ENCODE measurements around the gene MTA3.

The MTA3 gene

DNA sequence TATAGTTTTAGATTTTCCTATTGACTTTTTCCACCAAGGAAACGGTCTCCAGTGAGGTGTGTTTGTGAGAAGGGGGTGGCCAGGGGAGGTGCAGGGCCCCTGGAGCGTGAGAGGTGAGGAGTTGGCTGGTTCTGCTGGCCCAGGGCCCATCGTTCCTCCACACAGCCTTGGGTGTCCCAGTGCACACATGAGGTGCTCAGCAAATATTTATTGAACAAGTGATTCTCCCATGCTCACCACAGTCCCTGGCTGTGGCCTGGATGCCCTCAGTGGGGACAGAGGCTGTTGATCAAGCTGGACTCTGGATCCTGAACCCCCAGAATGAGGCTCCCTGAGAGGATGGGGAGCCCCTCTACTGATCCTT is 219.0 kb downstream of the MTA3 start:
- DNase-seq (ENCODE audit: low read depth) = no peak

DNA sequence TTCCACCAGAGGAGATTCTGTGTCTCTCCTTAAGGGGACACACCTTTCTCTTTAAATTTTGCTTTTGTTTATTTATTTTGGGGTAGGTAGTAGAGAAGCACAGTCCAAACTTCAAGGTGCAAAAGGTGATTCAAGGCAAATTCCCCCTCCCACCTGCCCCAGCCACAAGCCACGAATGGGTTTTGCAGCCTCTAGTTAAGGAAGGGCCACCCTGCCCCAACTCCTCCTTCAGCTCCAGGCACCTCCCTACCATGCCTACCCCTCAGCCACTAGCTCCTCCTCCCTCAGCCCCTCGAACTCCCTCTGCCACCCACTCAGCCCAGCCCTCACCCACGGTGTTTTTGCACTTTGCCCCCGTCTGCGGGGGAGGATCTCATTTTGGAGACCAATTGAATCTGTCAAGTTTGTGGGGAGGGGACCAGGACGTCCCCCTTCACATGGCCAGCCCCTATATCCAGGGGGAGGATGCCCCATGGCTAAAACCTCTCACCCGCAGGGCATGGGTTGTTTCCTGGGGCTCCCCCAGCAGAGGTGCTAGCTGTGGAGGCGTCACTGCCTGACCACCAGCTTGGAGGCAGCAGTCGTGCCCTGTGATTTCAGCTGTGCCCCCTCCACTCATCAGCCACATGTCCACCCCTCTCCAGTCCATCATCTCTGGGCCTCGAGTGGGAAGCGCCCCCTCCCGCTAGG is 219.5 kb downstream of the MTA3 start:
- DNase-seq (ENCODE audit: low read depth) = no peak

DNA sequence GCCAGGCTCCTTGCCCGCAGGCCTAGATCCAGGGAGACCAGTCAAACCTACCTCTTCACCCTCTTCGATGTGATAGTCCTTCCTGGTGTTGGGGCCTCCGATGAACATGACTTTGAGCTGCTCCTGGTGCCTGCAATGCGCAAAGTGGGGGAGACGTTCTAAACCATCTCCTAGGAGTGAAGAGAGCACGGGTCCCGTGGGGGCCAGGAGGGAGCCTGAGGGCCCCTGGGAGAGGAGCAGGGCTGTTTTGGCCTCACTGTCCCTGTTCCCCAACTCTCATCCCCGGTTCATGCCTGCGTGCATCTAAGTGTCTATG is 220.0 kb downstream of the MTA3 start:
- DNase-seq (ENCODE audit: low read depth) = no peak

DNA sequence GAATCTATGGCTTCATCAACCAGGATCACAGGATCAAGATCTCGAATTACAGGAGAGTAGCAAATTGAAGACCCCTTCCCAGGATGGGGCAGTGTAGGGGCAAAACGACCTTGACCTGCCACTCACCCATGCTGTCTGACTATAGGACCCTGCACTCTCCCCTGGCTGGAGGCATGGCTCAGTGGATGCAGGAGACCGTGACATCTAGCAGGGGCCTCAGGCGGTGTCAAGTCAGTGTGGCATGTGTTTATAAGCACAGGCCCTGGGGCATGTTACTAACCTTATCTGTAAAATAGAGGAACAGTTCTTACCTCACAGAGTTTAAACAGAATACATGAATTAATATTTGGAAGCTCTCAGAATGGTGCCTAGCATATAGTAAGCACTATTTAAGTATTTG is 220.4 kb downstream of the MTA3 start:
- no peak for DNase-seq (ENCODE audit: low read depth)

DNA sequence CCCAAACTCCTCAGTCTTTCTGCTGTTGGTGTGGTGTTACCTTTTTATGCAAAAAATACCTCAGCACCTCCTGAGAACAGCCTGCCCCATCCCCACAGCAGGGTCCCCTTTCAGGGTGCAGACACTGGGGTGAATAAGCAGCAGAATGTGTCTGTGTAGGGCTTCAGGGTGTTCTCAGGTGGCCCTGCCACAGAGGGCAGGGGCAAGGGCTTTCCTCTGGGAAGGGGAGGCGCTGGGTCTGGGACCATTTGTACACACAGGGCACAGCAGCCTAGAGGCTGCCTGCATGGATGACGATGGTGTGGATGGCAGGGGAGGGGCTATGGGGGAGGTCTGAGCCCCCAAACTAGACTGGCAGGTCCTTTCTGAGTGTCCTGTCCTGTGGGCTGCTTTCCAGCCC is 221.3 kb downstream of the MTA3 start:
- no peak for DNase-seq (ENCODE audit: low read depth)

DNA sequence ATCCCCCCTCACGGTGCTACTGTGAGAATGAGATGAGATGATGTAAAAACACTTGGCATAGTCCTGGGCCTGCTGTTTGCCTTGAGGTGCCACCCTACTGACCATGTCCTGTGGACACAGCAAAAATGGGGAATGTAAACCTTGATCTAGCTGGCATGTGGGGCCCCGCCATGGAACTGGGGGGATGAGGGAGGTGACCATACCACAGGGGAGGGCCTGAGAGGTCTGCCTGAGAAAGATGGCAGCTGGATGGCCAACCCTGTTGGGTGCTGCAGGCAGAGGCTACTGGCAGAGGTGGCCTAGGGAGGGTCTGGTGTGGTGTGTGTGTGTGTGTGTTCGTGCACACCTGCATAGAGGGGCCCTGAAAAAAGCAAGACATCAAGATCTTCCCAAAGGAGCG is 223.2 kb downstream of the MTA3 start:
- DNase-seq (ENCODE audit: low read depth) = no peak

DNA sequence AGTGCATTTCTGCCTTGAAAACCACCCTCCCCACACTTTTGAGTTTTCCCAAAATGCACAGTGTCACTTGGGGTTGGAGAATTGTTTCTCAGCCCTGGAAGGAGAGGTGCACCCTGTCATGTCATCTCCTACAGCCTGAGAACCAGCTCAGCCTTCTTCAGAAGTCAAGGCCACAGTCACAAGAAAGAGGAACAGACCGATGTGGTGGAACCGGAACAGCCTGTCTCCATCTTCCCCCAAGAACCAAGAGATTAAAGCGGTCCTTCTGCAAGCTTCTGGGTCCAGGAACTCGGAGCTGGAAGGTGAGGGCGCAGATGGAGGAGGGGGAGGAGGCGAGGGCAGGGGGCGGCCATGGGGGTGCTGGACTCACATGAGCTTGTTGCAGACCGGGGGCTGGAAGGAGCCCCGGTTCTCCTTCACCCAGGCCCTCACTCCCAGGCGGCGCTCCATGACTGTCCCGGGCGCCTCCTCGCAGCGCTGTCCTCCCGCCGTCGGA is 223.7 kb downstream of the MTA3 start:
- no peak for DNase-seq (ENCODE audit: low read depth)

DNA sequence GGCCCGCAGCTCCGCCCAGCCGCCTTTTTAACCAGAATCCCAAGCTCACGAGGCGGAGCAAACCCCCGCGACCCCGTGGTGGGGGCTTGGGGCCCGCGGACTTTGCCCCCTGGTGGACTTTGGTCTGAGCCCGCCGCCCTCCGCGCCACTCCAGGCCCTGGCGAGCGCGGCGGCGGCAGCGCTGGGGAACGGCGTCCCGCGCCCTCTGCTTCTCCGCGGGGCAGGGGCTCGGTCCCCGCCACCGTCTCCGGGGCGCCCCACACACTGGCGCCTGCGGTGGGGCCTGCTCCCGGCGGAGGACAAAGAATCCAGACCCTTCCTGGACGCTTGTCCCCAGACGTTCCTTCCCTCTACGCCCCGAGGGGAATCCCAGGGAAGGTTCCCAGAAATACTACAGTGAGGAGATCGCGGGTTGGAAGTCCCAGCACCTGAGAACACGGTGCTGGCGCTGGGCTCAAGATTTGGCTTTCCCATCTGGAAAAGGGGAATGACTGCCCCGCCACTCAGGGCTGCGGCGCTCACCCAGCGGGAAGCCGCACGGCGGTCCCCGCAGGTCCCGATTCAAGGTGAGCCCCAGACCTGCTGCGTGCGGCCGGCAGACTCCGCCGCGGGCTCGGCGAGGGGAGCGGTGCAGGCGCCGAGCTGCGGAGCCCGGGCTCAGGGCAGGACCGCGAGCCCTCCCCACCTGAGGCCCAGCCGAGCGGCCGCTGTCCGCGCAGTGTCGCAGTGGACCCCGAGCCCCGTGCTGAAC is 224.3 kb downstream of the MTA3 start, which contains the start of gene HAAO:
Gene HAAO, minus strand, starts transcription at position 1 of the 751 bp plus-strand sequence. CDS start 47 bp downstream, outside the sequence.
- DNase-seq (ENCODE audit: low read depth) = no peak

DNA sequence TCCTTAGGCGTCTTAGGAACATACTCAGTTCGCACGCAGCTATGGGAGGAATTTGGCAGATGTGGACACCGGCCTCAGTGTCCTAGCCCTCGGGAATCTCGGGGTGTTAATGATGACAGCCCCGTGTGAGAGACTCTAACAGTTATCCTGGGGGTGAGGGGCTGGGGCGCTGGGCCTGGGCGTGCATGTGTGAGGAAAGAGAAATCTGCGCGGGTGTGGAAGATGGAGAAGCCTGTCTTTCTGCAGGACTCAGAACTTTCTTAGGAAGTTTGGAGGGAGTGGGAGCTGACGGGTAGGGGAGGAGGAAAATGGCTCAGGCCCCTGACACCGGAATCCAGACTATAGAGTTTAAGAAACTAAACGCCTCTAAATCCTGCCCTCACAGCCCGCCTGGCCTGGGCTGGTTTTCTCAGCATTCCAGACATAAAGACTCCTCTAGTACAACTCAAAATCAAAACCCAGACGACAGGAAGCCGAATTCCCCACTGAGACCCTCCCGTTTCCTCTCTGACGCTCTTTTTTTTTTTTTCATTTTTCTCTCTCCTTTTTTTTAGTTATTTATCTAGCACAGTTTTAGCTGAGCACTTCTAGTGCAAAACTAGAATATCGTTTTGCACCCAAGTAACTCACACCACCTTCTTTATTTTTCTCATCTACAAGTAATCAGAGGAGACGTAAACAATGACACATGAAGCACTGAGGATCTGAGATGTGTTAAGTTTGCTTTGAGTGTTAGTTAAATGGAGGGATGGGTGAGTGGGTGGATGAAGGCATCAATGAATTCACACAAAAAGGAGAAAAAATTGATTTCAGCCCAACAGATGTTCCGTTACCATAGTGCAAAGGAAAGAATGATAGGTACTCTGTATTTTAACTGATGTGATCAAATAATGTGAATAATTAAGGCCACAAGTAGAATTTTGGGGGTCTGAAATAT is 225.2 kb downstream of the MTA3 start:
- no peak for DNase-seq (ENCODE audit: low read depth)

DNA sequence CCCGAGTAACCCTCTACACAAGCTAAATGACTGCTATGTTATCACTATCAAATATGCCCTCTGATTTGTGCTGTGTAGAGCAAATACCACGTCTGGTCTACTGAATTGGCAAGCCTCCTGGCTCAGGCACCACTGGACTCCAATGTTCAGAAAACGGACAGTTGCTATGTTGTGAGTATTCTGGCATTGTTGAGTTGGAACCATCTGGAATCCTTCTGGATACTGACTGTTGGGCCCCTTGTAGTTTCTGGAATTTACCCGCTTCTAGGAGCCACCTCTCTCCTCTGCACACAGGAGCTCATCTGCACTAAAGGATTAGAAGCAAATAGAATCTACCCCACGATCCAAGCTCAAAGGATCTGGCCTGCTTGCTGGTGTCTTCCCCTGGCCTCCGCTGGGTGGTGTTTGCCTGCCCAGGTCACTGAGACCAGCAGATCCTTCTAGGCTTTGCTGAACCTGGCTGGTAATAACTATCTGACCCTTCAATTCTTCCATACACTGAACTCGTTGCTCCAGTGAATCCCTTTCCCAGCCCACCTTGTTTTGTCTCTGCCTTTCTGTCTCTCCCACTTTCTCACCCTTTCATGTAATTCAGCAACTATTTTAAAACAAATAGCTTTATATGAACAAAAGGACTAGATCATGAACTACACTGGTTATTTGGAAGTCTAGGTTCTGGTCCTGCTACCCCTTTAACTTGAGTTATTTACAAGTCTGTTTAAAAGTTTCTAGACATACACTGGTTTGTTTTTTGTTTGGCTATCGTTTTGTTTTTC is 226.0 kb downstream of the MTA3 start:
- no peak for DNase-seq (ENCODE audit: low read depth)

DNA sequence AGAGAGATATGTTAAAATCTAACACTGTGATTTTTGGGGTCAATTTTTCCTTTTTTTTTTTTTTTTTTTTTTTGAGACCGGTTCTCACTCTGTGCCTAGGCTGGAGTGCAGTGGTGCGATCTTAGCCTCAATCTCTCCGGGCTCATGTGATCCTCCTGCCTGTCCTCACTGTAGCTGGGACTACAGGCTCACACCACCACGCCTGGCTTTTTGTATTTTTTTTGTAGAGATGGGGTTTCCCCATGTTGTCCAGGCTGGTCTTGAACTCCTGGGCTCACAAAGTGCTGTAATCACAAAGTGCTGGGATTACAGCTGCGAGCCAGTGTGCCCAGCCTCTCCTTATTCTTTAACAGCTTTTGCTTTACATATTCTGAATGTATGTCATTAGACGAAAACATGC is 226.8 kb downstream of the MTA3 start:
- DNase-seq (ENCODE audit: low read depth) = no peak

DNA sequence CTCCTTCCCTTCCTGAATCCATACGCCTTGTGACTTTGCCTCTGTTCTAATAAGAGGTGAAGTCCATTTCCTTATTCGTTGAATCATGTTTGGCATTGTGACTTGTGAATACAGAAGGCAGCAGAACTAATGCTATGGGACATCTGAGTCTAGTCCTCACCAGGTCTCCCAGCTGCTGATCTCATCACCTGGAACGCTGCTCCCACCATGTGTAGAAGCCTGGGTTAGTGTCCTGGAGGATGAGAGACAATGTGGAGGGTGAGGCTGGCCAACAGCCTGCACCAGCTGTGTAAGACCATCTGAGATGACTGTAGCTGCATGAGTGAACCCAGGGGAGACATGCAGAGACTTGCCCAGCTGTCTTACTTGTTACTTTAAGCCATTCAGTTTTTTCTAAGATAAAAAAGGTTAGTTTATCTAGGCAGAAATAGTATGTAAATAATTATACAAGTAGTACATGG is 227.4 kb downstream of the MTA3 start:
- DNase-seq (ENCODE audit: low read depth) = no peak

DNA sequence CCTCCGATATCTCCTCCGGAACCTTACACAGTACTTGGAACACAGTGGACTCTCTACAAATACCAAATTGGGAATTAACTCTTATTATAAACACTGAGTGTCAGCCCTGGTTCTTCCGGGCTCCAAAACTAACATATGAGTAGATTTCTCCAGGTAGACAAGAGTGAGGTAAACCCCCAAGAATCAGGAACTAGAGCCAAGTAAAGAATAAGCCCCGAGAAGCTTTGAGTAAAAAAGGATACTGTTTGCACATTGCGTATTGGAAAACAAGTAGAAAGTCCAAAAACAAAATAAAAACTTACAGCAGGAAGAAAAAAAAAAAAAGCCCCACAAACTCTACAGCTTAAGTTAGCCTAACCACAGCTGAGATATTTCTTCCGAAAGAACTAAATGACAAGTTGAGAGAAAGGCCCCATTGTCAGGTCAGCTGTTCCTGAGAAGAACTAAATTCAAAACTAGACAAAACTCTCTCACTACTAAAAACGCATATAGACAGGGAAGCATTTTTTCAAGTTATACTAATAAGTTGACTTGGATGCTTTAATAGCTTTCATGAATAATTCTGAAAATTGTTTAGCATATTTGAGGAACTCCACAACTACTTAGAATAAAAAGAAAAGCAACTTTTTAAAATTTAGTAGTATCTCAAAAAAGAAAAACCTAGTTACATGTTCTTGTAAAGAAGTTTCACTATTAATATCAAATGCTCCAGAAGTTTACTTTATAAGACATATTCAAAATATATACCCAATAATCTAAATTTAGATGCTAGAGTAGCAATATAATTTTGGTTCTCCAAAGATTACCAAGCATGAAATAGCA is 228.2 kb downstream of the MTA3 start:
- DNase-seq (ENCODE audit: low read depth) = no peak

DNA sequence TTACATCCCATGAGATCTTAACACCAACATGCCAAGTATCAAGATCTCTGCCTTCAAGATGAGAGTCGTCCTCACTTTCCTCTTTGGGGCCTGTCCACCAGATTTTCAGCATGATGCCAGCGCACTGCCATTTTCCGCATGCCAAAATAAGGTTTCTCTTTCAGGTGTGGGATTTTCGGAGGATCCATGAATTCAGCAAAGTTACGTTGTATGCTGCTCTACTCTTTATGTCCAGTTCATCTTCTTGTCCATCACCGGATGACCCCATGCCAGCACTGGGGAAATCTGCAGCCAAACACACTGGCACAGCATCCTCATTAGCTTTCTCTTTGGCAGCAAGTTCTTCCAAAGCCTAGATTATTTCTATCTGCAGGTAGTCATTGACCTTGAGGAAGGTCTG is 228.8 kb downstream of the MTA3 start:
- no peak for DNase-seq (ENCODE audit: low read depth)

DNA sequence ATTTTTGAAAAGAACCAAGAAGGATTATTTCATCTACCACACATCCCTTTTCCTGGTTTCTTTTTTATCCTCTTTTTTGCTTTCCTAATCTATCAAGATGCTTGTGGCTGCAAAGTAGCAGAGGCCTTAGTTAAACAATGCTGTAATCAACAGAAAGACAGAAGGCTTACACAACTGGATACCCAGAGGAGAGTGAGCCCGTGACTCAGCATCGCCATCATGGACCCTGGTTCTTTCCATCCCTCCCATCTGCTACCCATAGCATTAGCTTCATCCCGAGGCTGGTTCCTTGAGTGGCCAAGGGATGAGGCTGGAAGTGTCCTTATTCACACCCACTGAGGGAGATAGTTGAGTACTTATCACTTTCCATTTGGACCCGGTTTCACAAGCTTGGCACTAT is 231.4 kb downstream of the MTA3 start:
- no peak for DNase-seq (ENCODE audit: low read depth)

DNA sequence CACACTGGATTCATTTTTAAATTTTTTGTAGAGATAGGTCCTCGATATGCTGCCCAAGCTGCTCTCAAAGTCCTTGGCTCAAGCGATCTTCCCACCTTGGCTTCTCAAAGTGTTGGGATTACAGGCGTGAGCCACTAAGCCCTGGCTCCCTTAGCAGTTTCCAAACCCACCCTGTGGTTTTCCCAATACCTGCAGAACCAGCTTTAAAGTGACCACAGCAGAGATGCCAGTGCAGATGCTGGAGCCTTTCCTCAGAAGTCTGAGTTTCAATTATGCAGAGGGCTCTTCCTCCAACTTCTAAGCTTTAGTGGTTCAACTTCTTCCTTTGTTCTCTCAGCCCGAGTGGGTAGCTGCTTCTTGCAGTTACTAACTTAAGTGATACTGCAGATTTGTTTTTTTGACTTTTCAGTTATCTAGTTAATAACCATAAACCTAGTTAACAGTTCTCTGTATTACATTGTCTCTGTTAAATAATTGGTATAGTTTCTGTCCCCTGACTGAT is 232.1 kb downstream of the MTA3 start:
- DNase-seq (ENCODE audit: low read depth) = no peak

DNA sequence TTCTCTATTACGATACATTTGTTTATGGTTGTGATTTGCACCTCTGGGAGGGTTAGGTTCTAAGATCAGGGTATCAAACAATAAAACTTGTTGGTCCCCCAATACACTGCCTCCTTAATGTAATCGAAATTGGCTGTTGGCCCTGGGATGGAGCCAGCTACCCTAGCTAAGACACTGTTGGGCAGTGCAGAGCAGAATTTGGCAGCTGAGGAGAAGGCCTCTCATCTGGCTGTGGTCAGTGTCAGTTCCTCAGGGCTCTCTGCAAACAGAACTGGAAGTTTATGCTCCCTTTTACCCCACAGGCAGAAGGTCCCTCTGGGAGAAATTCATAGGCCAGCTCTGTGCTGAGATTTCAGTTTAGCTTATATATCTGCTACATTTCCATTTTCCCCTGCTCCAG is 232.5 kb downstream of the MTA3 start:
- no peak for DNase-seq (ENCODE audit: low read depth)

DNA sequence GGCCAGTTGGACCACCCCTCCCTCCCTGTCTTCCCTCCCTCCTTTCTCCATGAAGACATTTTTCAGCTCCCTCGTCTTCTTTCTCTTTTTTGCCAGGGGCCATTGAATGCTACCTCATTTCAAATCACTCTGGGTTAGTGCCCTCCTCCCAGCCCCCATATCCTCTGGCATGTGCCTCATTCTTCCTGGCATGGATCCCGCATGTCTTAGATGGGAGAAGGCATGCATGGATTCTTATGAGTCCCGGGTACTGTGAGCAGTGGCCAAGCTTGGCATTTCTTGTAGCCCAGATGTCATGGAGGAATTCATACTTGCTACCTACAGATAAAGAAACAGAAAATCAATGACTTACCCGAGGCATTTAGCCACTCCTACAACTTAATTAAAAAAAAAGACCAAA is 232.9 kb downstream of the MTA3 start:
- DNase-seq (ENCODE audit: low read depth) = no peak

DNA sequence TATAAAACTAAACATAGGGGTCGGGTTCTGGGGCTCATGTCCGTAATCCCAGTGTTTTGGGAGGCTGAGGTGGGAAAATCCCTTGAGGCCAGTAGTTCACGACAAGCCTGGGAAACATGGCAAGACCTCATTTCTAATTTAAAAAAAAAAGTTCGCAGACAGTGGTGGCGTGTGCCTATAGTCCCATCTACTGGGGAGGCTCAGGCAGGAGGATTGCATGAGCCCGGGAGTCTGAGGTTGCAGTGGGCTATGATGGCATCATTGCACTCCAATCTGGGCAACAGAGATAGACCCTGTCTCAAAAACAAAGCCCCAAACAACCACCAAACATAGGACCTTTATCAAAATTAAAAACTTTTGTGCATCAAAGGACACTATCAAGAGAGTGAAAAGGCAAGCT is 233.7 kb downstream of the MTA3 start:
- no peak for DNase-seq (ENCODE audit: low read depth)

DNA sequence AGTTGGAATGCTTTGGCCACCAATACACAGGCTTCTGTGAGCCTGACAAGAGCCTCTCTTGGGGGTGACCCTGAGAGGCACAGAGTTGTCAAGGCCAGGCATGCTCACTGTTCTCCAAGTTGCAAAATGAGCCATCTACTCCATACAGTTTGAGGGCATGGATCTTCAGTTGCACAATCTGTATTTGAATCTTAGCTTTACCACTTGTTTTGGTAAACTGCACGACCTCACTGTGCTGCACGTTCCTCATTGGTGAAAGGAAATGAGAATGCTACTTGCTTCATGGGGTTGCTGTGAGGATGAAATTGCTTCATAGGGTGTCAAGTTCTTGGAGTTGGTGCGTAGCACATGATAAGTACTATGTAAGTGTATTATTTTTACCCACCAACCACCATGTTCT is 235.9 kb downstream of the MTA3 start:
- no peak for DNase-seq (ENCODE audit: low read depth)

DNA sequence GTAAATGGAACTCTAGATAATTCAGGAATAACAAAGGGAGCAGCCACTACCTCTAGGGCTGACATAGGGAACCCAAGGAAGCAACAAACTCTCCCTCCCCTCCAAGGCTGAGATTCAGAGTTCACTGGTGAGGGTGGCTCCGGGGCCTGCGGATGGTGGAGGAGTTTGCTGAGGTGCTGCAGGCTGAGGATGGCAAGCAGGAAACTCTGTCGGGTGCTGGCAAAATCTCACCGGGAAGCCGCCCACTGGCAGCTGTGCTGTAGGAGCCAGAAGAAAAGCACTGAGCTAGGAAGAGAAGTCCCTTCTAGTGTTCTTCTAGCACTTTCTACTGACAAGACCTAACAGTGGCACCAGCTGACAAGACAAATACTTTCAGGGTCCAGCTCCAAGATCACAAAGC is 236.5 kb downstream of the MTA3 start:
- DNase-seq (ENCODE audit: low read depth) = no peak
